DMS 273 treated with DMSO at 0.1 percent for 48 hours (cell line): ENCODE measurements around the gene HAAO.
"Not testable (repeated sequence)": the region's sequence is repeated elsewhere in the genome, so short reads cannot be mapped to it uniquely, and the experiment has no call there.

Experiments
- DNase-seq: peaks from one replicate; lab custom pipeline; 2025; lab: John Stamatoyannopoulos, UW

HAAO gene

DNA sequence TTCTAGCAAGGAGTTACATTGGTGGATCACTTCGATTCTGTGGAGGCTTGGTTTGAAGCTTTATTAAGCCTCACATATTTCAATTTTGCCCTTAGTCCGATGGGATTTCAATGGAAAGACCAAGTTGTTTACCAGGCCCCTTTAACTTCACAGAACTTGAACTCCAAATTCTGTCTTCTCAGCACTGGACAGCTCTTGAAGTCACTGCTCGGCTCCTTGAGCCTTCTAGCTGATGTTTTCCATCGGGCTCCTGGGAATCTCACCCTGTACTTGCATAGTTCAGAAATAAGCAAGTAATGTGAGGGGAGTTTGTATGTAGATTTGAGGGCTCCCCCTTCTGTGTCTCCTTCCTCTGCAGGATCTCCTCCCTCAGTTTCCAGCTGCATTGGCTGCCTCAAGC is 43.5 kb downstream of the HAAO start:
- no peak for DNase-seq

GRCh38 chr2:42747422-42747821 is 45.0 kb downstream of the HAAO start:
- no peak for DNase-seq

DNA sequence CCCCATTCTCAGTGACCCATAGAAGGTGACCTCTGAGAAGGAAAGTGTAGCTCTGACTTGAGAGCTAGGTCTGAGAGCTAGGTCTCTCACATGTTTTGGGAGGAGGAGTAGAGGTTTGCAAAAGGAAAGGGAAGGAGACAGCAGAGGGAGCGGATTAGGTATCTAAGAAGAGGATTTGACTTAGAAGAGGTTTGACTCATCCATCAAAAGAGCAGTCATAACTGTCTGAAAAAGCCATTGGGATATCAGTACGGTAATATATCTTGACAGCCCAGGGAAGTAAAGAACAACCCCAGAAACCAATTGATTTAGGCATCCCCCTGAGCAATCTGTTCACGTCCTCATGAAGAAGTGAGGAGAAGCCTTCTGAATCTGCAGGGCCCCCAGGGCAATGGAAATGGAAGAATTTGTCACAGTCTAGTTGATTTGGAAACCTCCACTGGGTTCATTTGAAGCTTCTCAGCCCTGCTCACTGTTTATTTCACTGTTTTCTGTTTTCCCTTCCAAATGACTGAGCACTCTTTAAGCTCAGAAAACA is 47.8 kb downstream of the HAAO start:
- no peak for DNase-seq

DNA sequence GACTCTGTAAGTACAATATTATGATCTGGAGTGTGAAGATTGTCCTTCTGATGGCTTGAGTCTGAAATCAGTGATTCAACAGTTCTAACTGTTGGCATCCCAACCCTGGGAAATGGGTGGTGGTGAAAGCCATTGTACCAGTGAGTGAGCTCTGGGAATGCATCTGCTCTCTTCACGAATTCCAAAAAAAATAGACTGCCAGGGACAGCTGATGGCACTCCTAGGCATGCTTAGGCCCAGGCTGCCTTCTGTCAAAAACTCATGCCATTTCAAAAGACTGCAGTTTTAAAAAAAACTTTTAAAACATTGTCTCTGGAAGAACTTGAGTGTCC is 48.8 kb downstream of the HAAO start:
- DNase-seq = no peak

- DNase-seq = no peak
Measured at GRCh38 chr2:42742740-42743658, 49.4 kb downstream of the HAAO start.

DNA sequence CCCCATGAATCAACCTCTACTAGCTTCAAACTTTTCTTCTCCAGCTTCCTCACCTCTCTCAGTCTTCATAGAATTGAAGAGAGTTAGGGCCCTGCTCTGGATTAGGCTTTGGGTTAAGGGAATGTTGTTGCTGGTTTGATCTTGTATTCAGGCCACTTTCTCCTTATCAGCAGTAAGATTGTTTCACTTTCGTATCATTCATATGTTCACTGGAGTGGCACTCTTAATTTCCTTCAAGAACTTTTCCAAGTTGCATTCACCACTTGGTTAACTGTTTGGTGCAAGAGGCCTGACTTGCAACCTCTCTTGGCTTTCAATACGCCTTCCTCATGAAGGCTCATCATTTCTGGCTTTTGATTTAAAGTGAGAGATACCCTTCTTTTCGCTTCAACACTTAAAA is 51.2 kb downstream of the HAAO start:
- DNase-seq = no peak

GRCh38 chr2:42736598-42737322 is 55.6 kb downstream of the HAAO start:
- no peak for DNase-seq

DNA sequence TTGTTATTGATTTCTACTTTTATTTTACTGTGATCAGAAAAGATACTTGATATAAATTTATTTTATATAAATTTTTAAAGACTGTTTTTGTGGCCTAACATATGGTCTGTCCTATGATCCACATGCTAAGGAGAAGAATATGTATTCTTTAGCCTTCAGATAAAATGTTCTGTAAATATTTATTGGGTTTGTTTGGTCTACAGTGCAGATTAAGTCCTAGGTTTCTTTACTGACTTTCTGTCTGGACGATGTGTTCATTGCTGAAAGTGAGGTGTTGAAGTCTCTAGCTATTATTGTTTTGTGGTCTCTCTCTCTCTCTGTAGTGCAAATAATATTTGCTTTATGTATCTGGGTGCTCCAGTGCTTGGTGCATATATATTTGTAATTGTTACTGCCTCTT is 58.5 kb downstream of the HAAO start:
- no peak for DNase-seq

GRCh38 chr2:42731316-42731715 is 61.1 kb downstream of the HAAO start:
- not testable (repeated sequence) for DNase-seq

DNA sequence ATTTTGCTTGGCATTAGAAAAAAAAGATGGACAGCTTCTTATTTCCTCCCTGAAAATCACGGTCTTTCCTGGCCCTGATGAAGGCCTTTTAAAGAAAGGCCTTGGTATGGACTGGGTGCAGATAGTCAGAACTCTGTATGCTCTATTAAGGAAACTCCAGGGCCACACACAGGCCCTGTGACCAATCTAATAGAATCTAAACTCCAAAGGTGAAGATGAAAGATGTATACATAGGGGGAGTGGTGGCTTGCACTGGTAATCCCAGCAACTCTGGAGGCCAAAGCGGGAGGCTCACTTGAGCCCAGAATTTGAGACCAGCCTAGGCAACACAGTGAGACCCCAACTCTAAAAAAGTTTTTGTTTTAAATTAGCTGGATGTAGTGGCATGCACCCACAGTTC is 65.7 kb downstream of the HAAO start:
- no peak for DNase-seq

GRCh38 chr2:42725657-42726056 is 66.7 kb downstream of the HAAO start:
- no peak for DNase-seq

- no peak for DNase-seq
Measured at GRCh38 chr2:42724886-42725285, 67.5 kb downstream of the HAAO start.

GRCh38 chr2:42723465-42723864 is 68.9 kb downstream of the HAAO start:
- no peak for DNase-seq

GRCh38 chr2:42722320-42723190 is 69.8 kb downstream of the HAAO start:
- DNase-seq = no peak

GRCh38 chr2:42721898-42722297 is 70.5 kb downstream of the HAAO start:
- no peak for DNase-seq
